OCI-LY7 (cell line): Measurements from ENCODE around the gene KIF19.

Source experiments
- EZH2phosphoT487 ChIP-seq: fragments of 200-600 bp; sonication (generic); IDR thresholded peaks from 2 replicates; pipeline ENCODE4 v1.6.1; 2018; ENCODE audit warnings: low read depth, borderline replicate concordance, mild to moderate bottlenecking, mixed run types, antibody characterized with exemption, low read length, moderate library complexity, mixed read lengths
- TF ChIP-seq, protein P1 (sequence below): fragments of 200-600 bp; sonication (generic); conservative IDR thresholded peaks from 2 replicates; pipeline ENCODE4 v1.5.1; 2014; ENCODE audit warnings: mild to moderate bottlenecking, antibody characterized with exemption, low read length, moderate library complexity, mixed read lengths

DNA sequence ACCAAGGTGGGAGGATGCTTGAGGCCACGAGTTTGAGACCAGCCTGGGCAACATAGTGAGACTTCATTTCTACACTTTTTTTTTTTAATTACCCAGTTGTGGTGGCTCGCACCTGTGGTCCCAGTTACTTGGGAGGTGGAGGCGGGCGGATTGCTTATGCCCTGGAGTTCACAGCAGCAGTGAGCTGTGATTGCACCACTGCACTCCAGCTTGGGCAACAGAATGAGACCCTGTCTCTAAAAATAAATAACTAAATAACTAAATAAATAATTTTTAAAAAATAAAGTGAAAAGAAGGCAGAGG is 42.7 kb upstream of the KIF19 start:
- no peak for TF ChIP-seq EZH2phosphoT487
- TF ChIP-seq, protein P1, sequence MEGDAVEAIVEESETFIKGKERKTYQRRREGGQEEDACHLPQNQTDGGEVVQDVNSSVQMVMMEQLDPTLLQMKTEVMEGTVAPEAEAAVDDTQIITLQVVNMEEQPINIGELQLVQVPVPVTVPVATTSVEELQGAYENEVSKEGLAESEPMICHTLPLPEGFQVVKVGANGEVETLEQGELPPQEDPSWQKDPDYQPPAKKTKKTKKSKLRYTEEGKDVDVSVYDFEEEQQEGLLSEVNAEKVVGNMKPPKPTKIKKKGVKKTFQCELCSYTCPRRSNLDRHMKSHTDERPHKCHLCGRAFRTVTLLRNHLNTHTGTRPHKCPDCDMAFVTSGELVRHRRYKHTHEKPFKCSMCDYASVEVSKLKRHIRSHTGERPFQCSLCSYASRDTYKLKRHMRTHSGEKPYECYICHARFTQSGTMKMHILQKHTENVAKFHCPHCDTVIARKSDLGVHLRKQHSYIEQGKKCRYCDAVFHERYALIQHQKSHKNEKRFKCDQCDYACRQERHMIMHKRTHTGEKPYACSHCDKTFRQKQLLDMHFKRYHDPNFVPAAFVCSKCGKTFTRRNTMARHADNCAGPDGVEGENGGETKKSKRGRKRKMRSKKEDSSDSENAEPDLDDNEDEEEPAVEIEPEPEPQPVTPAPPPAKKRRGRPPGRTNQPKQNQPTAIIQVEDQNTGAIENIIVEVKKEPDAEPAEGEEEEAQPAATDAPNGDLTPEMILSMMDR: no peak
